GM12873 (cell line): ENCODE data around the gene ZNF536.

ENCODE experiments used
- TF ChIP-seq, protein P1 (sequence below): IDR thresholded peaks from 2 replicates; pipeline ENCODE4 v1.5.1; 2012; ENCODE audit warnings: low read depth, mild to moderate bottlenecking, moderate library complexity, low read length, control low read depth; ENCODE audit not compliant: insufficient read depth; ENCODE audit errors: missing control alignments

The ZNF536 gene

DNA sequence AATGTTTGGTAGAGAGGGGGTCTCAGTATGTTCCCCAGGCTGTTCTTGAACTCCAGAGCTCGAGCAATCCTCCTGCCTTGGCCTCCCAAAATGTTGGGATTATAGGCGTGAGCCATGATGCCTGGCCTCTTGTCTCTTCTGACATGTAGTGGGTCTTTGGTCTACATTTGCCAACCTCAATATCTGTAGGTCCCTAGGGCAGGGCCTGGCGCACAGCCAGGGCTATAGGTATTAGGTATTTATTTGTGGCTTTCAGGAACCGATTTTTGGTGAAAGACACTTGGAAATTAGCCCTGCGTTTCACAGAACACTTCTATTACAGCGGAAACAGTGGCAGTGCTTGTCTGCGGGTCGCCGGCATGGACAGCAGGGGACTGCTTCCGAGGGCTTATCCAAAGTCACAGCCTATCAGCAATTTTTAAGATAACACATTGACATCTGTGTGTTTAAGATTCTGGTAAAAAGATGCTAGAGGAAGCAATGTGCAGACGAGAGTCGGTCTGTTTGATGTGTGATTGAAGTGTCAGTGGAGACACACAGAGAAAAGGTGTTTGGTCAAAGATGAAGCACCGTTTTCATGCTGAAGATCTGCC is 14.5 kb downstream of the ZNF536 start:
- TF ChIP-seq, protein P1, sequence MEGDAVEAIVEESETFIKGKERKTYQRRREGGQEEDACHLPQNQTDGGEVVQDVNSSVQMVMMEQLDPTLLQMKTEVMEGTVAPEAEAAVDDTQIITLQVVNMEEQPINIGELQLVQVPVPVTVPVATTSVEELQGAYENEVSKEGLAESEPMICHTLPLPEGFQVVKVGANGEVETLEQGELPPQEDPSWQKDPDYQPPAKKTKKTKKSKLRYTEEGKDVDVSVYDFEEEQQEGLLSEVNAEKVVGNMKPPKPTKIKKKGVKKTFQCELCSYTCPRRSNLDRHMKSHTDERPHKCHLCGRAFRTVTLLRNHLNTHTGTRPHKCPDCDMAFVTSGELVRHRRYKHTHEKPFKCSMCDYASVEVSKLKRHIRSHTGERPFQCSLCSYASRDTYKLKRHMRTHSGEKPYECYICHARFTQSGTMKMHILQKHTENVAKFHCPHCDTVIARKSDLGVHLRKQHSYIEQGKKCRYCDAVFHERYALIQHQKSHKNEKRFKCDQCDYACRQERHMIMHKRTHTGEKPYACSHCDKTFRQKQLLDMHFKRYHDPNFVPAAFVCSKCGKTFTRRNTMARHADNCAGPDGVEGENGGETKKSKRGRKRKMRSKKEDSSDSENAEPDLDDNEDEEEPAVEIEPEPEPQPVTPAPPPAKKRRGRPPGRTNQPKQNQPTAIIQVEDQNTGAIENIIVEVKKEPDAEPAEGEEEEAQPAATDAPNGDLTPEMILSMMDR = no peak

DNA sequence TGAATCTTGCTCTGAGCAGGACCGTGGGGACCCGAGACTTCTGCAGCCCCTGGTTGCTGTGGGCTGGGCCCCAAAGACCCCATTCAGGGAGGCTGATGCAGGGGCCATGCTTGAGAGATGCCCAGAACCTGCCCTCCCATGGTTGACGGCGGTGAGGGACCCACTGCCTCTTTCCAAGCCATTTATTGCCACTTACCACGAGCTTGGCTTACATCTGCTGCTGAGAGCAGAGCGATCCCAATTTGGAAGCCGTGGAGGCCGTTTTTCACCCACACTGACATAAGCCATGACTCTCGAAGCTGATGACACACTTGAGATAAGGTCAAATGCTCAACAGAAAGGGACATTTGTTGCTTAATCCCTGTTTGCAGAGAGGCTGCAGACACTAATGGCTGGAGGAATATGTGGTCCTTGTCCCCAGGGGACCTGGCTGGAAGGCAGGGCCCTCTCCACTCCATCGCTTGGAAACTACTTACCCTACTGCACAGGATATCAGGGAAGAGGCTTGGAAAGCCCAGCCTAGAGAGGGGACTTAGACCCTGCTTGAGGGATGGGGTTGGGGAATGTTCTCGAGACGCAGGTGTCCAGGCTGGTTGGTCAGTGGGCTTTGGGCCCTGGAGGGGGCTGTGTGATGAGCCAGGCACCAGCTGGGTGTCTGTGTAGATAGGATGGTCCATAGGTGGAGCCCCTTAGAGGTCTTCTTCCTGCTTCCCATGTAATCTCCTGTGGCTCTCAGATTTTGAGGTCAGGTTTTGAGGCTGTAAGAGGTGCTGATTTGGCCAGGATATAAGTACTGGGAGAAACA is 15.3 kb downstream of the ZNF536 start:
- TF ChIP-seq, protein P1 = no peak

DNA sequence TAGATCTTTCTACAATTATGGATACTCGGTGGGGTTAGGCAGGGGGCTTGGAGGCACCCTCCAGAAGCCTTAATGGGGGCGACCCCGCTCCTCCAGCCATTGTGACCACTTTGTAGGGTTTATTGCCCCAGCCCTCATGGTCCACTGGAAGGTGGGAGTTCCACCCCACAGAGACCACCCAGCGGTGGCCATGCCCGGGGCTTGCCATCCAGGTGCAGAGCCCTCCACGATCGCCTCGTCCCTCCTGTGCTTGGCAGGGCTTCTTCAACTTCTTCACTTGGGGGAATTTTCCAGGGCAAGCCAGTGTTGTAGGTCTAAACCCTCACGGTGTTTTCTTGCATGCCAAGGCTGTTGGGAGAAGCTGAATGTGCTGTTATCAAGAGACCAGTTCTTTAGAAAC is 16.1 kb downstream of the ZNF536 start:
- TF ChIP-seq, protein P1 = no peak

DNA sequence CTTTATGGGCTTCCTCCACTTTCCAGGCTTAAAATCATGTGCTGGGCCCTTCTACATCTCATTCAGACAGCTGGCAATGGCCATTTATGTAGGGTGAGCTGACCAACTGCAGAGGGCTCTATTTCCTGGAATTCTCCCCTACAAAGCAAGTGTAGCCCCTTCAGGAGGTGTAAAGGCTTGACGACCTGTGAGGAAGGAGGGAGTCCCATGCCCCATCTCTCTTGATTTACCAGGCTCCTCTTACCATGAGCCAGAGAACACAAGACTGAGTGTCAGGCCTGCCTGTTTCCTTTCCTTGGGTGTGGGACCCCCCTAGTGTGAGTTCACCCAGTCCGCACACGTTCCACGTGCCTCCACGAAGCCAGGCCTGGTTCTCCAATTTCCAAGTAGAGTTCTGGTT is 16.6 kb downstream of the ZNF536 start:
- TF ChIP-seq, protein P1 = no peak

DNA sequence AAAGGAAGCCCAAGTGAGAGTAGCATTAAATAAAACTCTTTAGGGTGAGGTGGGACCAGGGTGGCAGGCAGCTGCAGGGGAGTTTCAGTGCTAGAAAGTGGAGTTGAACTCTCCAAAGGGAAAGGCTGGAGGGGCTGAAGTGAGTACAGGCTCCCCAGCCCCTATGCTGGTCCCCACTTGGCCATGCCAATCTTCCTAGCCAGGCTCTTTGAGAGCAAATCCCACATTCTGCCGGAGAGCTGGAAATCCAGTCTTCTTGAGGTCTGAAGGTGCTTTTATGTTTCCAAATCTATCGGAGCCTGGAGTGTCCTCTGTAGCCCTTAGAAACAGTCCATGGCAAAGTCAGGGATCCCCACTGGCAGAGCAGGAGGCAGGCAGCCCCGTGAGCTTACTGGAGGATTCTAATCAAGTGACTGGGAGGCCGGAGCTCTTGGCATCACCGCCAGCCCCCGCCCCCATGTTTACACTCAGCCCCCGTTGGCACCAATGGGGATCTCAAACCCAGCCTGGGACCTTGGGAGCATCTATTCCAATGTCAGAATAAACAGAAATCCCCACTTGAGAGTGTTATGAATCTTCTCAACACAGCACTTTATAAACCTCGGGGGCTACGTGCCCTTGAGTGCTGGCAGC is 18.3 kb downstream of the ZNF536 start:
- TF ChIP-seq, protein P1 = no peak

DNA sequence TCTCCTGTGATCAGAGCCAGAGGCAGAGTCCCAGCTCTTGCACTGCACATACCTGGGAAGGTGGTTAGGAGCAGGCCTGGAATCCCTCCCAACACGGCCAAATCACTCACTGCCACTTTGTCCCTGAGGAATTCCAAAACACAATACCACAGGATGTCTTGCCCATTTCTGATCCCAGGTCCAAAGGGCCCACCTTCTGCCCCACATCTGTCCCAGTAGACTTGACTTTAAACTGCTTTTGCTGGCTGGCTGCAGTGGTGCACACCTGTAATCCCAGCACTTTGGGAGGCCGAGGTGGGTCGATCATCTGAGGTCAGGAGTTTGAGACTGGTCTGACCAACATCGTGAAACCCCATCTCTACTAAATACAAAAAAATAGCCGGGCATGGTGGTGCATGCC is 18.9 kb downstream of the ZNF536 start:
- TF ChIP-seq, protein P1 = no peak
